ENCODE results near the gene RCOR1.
"Not testable (repeated sequence)": the region's sequence is repeated elsewhere in the genome, so short reads cannot be mapped to it uniquely, and the experiment has no call there.

The RCOR1 gene

GRCh38 chr14:102754370-102755262 is 162.2 kb downstream of the RCOR1 start:
- no peak for DNase-seq

- no peak for DNase-seq
Observed at GRCh38 chr14:102757646-102758045, 165.2 kb downstream of the RCOR1 start.

GRCh38 chr14:102758087-102758486 is 165.6 kb downstream of the RCOR1 start:
- no peak for DNase-seq

- no peak for DNase-seq
Observed at GRCh38 chr14:102759456-102760187, 167.2 kb downstream of the RCOR1 start.

GRCh38 chr14:102760496-102761193 is 168.2 kb downstream of the RCOR1 start:
- no peak for DNase-seq

GRCh38 chr14:102761206-102761605 is 168.8 kb downstream of the RCOR1 start:
- DNase-seq: no peak

GRCh38 chr14:102764220-102764671 is 171.8 kb downstream of the RCOR1 start:
- DNase-seq: no peak

GRCh38 chr14:102765770-102766169 is 173.3 kb downstream of the RCOR1 start:
- not testable (repeated sequence) for DNase-seq

- no peak for DNase-seq
Observed at GRCh38 chr14:102768223-102769048, 176.0 kb downstream of the RCOR1 start.

GRCh38 chr14:102769049-102769327 is 176.5 kb downstream of the RCOR1 start:
- DNase-seq: no peak

GRCh38 chr14:102770147-102771123 is 178.0 kb downstream of the RCOR1 start:
- DNase-seq: no peak

- no peak for DNase-seq
Observed at GRCh38 chr14:102771144-102771543, 178.7 kb downstream of the RCOR1 start.

GRCh38 chr14:102772781-102773570 is 180.5 kb downstream of the RCOR1 start:
- no peak for DNase-seq

- peak; percentile 57 for DNase-seq
Observed at GRCh38 chr14:102774391-102775153, 182.1 kb downstream of the RCOR1 start.

GRCh38 chr14:102775855-102776760 is 183.7 kb downstream of the RCOR1 start:
- no peak for DNase-seq

- DNase-seq: peak; percentile 64
Observed at GRCh38 chr14:102776761-102777710, 184.6 kb downstream of the RCOR1 start, which contains the start of gene TRAF3. TSS of gene TRAF3 (plus strand) at chr14:102777449. CDS start at chr14:102870202, 92,753 bp downstream.

GRCh38 chr14:102777711-102778337 is 185.4 kb downstream of the RCOR1 start:
- DNase-seq: no peak
